Right ventricle myocardium inferior (tissue), 1 donor: ENCODE data around the gene ADARB2. TPM values are rescaled to one million over a fixed set of nuclear protein-coding genes. Genes with fewer than 3 reads are reported as not detected.

Experiments
- ATAC-seq: fragments of 200-7000 bp; cut with Tn5 transposase; one replicate; pipeline ENCODE4 v1.9.1; 2020; ENCODE audit warnings: mild to moderate bottlenecking, moderate library complexity
- DNase-seq: peaks from one replicate; pipeline ENCODE4 v3.0.0; 2021; ENCODE audit errors: missing footprints
- intact Hi-C: fragments of 100-400 bp; cut with DNase I; formaldehyde crosslinking; loops from one replicate; pipeline ENCODE4 v1.11.0; 2022
- total RNA-seq: library from RNA; stranded (reverse); fragmentation: NEBNext Ultra II Directional; extraction: Animal tissue kit (Norgen Biotek cat#: 25700); gene quantifications from one replicate; pipeline ENCODE4 v1.2.1, GENCODE V29; 2021
- donor health status: DM: no; HTN: yes; CAD: no; lungs with severe emphysema.

ADARB2 gene
- total RNA-seq, 1 donor from 2014 or later, result 0.19 TPM

- ATAC-seq (no peak), DNase-seq (no peak)
- intact Hi-C loops, result no loop called here
Measured at GRCh38 chr10:1295756-1296480, 441.4 kb downstream of the ADARB2 start.

DNA sequence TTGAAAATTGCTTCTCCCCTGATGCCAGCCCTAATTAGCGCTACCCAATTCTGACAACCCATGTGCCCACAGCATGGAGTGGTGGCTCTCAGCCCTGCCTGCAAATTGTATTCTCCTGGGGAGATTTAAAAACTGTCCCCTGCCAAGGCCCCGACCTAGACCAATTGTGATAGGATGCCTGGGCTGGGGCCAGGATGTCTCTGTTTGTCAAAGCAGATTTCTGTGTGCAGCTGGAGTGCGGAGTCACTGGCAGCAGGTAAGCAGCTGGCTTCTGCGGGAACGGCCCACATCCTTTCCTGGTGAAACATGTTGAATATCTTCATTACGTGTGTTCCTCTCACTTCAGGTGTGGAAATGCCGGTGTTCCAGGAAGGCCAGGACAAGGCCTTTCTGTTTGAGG lies 442.6 kb downstream of the ADARB2 start:
- intact Hi-C loops, result no loop called here
- no peak for DNase-seq
- ATAC-seq, result no peak

DNA sequence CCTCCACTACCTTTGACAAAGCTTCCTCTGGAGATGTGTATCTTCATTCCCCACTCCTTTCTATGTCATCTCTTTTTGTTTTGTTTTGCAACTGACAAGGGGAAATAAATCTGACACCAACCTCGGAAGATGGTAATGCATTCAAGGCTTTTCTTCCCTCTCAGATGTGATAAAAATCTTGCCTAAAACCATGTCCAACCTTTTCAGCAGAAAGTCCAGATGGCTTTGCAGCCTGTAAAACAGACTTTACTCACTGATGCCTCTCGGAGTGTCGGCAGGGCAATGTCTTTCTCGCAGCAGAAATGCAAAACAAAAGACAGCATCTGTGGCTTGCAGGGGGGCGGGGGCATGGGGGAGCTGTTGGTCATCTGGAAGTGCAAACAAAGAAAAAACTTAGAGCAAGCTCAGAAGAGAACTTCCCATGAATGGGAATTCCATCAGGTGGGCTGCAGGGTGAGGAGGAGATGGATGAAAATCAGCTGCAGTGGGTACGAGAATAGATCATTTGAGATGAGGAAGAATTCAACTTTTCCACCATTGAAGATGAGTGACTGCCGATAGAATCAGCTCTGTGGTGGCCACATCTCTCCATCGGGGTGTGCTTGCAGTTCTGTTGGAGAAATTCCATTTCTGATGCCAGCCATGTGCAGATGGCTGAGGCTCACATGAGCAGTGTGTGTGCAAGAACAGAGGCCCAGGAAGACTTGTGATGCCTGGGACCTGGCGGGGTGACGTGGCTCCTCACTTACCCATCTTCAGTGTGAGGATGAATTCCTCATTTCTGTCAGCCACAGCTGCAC lies 443.5 kb downstream of the ADARB2 start:
- DNase-seq (no peak), ATAC-seq (no peak)
- intact Hi-C loops, result no loop called here

GRCh38 chr10:1293157-1293556 lies 444.2 kb downstream of the ADARB2 start:
- no peak for DNase-seq
- intact Hi-C loops, result no loop called here
- ATAC-seq, result no peak

GRCh38 chr10:1292611-1293031 lies 444.7 kb downstream of the ADARB2 start:
- ATAC-seq (no peak), DNase-seq (no peak)
- intact Hi-C loops, result no loop called here

GRCh38 chr10:1291178-1292090 lies 445.9 kb downstream of the ADARB2 start:
- no peak for ATAC-seq
- no peak for DNase-seq
- intact Hi-C loops, result no loop called here

- intact Hi-C loops, result no loop called here
- ATAC-seq, result no peak
- DNase-seq, result no peak
Measured at GRCh38 chr10:1290071-1290471, 447.3 kb downstream of the ADARB2 start.

DNA sequence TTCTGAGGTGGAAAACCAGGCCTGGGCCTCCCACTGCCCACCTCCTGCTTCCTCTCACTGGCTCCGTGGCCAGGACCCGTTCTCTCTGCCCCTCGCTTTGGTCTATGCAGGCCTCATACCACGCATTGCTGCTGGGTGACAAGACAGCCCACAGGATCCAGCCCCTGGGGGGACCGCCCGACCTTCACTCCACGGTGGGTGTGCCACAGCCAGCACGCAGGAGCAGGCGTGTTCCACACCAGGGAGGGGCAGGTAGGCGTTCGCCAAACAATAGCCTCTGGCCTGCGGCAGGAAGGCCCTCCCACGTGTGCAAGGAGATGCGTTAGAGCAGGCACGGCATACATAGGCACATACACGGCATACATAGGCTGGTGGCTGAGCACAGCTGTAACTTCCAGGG lies 447.7 kb downstream of the ADARB2 start:
- no peak for DNase-seq
- ATAC-seq, result no peak
- intact Hi-C loops, result no loop called here

DNA sequence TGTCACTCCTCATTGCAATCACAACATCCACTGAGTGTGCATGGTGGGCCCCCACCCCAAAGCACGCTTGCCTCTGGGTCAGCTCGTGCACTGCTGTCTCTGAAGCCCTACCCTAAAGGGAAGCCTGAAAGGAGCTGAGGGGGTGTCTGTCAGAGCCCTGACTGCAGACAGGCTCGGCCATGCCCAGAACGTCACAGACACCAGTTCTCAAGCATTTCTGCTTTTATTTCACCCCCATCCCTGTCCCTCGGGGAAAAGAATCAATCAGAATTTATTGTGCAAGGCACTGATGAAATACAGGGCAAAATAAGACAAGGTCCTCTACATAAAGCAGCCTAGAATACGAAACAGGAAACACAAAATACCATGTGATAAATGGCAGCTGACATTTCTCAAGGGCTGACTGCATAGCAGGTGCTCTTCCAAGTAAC lies 449.3 kb downstream of the ADARB2 start:
- ATAC-seq (no peak), DNase-seq (no peak)
- intact Hi-C loops, result no loop called here

GRCh38 chr10:1287487-1287886 lies 449.8 kb downstream of the ADARB2 start:
- intact Hi-C loops, result no loop called here
- DNase-seq, result no peak
- no peak for ATAC-seq

DNA sequence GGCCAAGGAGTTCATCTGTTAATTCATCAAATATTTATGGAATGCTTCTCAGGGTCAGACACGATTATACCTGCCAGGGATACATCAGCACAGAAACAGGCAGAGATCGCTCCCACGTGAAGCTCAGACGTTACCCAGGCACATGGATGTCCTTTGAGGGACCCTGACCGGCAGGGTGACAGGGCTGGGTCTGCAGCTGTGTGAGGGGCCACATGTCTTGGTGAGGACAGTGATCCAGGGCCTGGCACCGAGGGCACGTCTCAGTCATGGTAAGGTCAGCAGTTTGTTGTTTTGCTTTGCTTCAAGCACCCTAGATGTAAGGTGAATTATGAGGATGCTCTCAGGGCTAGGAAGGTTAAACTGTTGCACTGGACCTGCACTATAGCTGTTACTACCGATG lies 453.2 kb downstream of the ADARB2 start:
- DNase-seq (no peak), ATAC-seq (no peak)
- intact Hi-C loops, result no loop called here

GRCh38 chr10:1281405-1281782 lies 455.9 kb downstream of the ADARB2 start:
- intact Hi-C loops, result no loop called here
- DNase-seq, result no peak
- no peak for ATAC-seq

DNA sequence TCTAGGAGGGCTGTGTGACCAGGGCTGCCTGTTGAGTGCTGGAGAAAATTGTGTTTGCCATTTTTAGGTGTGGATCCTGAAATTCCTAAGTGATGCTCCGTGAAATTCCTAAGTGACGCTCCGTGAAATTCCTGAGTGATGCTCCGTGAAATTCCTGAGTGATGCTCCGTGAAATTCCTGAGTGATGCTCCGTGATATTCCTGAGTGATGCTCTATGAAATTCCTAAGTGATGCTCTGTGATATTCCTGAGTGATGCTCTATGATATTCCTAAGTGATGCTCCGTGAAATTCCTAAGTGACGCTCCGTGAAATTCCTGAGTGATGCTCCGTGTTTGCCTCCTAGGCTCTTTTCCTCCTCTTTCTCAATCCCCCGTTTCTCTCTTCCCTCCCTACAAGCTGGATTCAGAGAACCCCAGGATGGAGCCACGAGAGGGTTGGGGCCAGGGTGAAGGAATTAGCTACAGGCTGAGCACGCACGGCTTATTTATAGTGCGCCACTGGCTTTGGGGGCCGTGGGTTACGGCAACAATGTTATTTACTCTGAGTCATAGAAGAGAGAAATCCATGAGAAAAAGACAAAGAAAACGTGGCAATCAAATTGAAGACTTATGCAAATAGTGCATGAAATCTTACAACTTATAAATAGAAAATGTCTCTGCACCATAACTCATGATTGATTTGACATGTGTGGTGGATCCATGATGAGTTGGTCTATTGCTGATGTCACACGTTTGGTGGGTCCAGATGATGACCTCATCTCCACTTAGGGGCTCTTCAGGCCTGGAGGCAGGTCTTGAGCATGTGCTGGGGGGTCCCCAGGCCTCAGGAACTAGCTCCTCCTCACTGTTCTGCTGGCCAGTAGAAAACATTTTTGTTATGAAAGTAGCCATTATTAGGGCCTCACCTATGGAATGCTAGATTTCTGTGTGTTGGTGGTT lies 456.6 kb downstream of the ADARB2 start:
- no peak for ATAC-seq
- intact Hi-C loops, result no loop called here
- DNase-seq, result no peak

GRCh38 chr10:1278306-1278705 lies 459.0 kb downstream of the ADARB2 start:
- DNase-seq (no peak), ATAC-seq (no peak)
- intact Hi-C loops, result no loop called here

DNA sequence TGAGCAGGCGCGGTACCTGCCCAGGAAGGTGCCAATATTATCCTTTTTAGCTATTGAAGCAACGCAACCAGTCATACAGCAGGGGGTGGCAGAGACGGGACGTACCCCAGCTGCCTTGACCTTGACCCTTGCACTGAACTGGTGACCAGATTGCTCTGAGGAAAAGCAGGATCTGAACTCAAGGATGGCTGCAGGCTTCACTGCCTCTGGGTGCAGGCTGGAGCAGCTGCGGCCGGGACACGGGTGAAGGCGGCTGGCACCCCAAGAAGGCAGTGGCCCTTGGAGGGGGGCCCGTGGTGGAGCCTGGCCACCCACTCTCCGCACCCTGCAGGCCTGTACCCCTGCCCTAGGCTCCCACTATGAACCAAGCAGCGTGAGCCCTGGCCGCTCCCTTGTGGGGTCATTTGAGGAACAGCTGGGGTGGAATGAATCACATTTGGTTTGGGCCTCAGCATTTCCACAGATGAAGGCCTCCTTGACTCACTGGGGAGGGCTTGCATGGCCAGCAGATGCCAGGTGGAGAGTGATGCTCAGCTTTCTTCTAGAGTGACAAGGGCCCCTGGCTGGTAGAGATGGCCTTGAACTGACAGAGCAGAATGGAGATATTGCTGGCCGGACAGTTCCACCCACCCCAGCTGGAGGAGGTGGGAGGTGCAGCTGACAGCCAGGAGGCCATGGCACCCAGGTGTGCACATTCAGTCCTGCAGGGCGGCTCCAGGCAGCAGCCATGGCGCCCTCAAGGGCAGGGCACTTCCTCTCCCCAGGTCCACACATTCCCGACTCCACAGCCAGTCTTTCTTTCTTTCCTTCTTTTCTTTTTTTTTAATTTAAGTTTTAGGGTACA lies 462.4 kb downstream of the ADARB2 start:
- DNase-seq (no peak), ATAC-seq (no peak)
- intact Hi-C loops, result no loop called here

DNA sequence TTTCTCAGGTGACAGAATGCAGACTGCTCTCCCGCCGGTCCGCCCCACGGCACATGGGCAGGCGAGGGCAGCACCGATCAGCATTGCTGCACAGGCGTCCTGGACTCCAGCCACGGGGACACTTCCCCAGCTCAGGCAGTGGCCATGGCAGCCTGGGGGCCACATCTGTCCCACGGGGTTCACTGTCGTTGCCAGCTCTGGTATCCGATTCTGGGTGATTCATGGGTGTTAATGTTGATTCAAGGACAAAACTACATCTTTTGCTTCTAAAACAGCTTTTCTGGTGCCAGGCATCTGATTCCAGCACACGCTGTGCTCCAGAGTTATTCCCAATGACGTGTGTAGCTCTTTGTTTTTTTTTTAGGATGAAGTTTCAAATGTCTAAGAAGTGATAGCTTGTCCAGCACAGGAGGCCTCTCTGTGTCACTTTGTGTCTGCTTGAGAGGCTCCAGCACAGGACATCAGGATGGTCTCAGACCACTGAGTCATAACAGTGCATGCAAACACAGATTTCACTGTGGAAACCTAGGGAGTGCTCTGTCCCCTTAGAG lies 463.1 kb downstream of the ADARB2 start:
- ATAC-seq (no peak), DNase-seq (no peak)
- intact Hi-C loops, result no loop called here

DNA sequence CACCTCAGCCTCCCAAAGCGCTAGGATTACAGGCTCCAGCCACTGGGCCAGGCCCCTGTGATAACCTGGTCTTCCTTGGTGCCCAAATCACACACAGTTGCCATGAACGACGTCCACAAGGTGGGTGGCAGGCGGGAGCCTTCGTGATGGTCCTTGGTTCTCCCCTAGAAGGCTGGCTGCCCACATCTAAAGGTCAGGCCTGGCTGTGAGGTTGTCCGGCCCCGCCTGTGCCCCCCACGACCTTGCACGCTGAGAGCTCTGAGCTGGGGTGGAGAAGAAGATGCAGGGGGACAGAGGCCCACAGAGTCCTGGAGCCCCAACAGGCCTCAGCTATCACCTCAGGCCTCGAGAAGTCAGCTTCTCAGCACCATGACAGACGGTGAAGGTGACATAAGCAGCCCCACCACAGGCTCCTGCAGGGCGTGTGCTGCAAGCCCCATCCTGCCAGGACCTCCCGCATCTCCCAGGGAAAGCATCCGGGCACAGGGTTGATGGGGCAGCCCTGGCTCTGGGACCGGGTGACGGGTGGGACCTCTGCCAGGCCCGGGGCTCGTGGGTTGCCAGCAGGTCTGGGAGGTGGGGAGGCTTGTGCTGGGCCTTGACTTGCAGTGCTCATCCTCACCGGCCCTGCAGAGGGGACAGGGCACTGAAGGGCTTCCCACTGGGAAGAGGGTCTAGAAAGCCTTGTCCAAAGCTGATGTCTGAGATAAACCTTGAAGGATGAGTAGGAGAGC lies 463.8 kb downstream of the ADARB2 start:
- intact Hi-C loops, result no loop called here
- ATAC-seq (no peak), DNase-seq (no peak)
